Hematopoietic multipotent progenitor cell treated with erythropoietin and hydrocortisone succinate and interleukin-3 and kit ligand, for 6 days (in vitro differentiated cells): Measurements from ENCODE around the gene CLSTN2.

ENCODE experiments used
- DNase-seq: peaks from one replicate; pipeline ENCODE4 v3.0.0-alpha.2; 2015

CLSTN2 gene

DNA sequence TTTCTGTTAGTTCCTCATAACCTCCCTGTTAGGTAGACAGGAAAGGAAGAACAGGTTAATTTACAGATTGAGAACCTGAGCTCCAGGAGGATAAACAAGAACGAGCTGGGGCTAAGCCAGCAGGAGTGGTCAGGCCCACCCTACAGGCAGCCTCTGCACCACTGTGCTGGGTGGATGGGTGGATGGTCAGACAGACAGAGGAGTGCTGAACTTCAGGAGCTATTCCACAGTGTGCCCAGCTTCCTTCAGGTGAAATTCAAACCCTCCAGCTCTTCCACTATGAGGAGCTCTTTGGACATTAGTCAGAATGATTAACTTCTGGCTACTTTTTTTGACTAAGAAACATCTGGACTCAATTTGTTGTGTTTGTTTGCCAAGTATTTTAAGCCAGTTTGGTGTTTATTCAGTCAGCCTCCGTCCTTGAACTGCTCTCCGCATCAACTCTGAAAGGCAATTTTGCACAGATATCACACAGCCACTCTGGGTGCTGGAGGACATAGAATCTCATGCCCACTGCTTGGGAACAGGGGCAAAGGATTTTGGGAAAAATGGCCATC, 361.9 kb downstream of the CLSTN2 start:
- DNase-seq = no peak

DNA sequence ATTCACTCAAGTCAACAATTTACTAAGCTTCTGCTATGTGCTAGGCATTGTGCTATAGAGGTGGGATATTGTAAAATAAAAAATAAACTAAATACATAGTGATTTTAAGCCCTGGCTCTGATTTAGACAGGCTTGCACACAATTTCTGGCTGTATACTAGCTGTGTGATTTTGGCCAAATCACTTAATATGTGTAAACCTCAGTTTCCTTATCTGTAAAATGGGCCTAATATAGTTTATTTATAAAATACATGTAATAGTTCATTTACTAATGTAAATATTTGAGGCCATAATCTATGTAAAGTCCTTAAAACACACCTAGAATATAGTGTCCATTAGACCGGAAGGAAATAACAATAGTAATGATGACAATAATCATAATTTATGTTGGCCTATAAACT, 363.1 kb downstream of the CLSTN2 start:
- no peak for DNase-seq

DNA sequence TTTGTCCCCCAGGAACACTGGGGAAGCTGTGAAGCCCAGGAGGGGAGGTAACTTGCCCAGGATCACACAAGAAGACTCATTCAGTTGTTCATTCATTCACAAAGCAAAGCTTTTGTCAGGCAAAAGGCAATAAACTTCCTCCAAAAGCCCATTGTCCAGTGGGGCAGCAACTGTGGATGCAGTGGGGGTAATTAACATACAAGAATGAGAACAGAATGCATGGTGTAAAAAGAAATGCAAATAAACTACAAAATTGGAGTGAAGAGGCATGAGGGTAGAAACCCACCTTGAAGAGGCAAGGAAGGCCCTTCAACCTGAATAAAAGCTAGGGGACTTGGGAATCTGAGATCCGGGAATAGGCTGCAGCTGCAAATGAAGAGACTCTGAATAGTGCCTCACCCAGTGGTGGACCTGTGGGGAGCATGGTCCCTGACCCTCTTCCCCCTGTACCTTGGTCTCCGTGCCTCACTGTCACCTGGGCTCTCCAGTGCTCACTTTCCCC, 363.6 kb downstream of the CLSTN2 start:
- no peak for DNase-seq

- DNase-seq = no peak
Observed at GRCh38 chr3:140303875-140304274, 368.9 kb downstream of the CLSTN2 start.

GRCh38 chr3:140308535-140308934, 373.6 kb downstream of the CLSTN2 start:
- DNase-seq = no peak

GRCh38 chr3:140311428-140311827, 376.4 kb downstream of the CLSTN2 start:
- DNase-seq = no peak

DNA sequence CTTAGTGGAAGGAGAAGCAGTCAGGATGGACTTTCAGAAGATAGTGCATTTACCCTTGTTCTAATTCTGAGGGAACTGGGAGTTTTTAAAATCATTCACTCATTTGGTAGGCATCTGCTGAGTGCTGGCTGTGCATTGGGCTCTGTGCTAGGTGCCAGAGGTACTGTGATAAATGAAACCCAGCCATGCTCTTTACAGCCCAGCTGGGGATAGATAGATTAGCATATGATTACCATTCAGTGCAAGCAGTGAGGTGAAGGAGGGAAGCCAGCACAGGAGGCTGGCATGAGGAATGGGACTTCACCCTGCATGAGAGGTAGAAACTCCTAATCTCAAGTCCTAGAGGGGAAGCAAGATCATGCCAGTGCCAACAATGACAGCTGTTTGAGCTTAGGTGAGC, 381.0 kb downstream of the CLSTN2 start:
- DNase-seq = no peak

DNA sequence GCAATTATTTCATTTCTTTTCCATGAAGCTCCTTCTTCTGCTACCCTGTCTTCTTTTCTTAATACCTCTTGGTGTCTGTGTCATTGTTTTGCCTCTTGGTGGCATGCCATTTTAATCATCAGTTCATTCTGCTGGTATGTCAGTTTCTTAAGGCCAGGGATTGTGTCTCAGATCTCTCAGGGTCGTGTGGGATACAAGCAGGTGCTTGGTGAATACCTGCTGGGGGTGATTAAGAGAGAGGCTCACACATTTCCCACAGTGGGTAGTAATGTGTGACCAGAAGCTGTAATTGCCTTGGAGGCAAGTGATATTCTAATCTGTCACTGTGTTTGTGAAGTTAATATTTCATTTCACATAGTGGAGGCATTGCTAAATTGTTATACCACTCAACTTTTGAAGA, 381.5 kb downstream of the CLSTN2 start:
- DNase-seq = no peak

DNA sequence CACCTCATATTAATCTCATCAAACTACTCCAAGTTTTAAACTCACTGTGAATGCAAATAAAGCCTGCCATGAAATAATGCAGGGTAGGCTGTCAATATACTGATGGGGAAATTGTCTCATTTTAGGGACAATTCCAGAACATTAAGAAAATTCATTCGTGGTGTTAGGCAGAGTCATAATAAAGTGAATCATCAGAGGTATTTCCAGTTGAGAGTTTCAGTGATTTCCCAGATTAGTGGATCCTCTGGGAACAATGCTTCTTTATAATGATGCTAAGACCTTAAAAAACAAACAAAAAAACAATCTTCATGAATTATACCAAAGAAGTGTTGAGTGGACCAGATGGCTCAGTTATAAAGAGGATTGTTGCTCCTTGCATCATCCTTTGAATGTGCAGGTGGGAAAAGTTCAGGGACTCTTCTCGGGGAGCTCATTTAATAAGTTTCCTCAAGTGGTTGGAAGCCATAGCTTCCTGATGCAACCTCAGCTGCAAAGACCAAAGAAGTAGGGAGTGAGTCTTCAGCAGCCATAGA, 381.9 kb downstream of the CLSTN2 start:
- no peak for DNase-seq

DNA sequence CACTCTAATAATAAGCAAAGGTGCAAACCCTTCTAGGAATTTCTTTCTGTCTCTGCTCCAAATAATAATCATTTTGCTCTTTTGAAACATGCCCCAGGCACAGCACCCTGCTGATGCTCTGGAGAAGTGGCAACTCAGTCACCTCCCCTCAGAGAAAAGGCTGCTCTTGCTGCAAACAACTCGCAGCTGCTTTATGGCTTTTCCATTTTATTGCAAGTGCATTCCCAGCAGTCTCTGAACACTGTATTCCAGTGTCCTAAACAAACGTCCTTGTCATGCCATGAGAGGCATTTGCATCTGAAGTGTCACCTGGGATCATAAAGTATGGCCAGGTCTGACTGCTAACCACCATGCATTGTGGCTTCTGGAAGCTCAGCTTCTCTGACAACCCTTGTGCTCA, 384.8 kb downstream of the CLSTN2 start:
- DNase-seq = no peak

- no peak for DNase-seq
Observed at GRCh38 chr3:140323561-140323960, 388.6 kb downstream of the CLSTN2 start.

GRCh38 chr3:140332131-140332530, 397.1 kb downstream of the CLSTN2 start:
- no peak for DNase-seq

DNA sequence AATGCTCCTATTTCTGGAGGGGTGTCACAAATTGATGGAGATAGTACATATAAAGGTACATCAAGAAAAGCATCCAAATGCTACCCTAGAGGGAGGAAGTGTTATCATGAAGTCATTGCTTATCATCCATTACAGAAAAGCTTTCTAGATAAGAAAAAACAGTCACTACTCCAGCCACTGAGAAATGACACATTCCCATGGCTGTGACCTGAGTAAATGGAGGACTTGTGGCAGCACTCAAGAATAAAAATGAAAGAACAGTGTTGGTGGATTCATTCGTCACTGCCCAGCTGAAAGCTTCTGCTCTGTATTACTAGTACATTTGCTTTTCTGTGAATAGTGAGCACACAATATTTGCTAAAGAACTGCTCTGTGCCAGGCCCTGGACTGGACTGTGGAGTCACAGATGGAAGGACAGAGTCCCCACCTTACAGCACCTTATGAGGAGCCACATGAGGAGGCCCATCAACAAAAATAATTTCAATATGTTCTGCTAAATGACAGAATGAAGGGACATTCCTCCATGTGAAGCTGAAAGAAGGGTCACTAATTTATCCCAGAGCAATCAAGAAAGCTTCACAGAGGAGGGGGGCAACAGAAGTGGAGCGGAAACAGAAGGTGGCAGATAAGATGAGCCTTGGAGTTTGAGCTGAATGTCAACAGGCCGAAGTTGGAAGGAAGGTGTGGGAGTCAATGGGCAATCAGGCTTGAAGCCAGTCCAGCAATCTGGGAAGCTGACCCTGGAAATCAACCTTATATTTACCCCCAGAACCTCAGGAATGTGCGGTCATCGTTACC, 399.3 kb downstream of the CLSTN2 start:
- no peak for DNase-seq

DNA sequence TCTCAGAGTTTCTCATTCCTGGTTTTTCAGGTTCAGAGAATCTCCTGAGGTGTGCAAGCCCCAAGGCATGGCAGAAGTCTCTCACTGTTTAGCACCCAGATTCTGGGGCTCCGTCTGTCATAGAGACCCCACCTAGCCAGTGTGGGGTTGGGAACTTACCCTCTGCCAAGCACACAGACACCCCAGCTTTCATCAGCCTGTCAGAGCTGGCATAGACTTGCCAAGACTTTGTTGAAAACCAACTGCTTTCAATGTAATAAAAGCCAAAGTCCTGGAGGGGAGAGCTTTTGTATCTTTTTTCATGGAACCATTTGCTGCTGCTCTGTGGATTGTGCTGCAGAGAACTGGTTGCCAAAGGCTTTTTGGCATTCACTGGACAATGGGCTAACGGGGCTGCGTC, 401.5 kb downstream of the CLSTN2 start:
- no peak for DNase-seq

DNA sequence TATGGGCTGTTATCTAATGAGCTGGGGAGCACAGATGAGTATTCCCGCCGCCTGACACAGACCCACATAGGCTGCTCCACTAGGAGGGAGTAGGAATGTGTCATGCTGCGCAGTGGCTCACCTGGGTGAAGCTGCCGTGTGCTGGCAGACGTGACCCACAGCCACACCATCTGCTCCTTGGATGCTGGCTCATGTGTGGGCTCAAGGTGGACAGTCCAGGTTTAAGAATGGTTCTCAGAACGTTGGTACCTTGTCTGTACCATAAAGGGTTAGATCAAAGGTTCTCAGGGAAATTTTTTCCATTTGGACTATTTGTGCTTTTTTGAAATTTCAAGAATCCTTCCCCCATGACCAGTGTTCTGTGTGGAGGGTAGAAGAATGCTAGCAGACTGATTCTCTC, 403.9 kb downstream of the CLSTN2 start:
- no peak for DNase-seq

DNA sequence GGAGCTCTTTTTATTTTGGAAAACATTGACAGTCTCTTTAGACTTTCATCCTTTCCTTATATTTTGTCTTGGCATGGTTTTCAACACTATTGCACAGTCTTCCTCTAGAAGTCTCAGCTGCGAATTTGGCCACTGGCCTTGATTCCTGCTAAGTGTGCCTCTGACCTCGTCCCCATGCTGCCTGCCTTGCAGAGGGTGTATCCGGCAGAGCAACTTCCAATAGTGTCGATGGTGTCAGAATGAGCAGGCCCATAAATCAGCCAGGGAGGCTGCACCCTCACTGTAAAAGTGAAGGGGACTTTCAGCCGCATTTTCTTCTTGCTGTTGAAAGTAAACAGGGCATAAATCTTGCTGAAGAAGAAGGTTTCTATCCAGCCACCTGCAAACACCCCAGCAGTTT, 406.2 kb downstream of the CLSTN2 start:
- no peak for DNase-seq

DNA sequence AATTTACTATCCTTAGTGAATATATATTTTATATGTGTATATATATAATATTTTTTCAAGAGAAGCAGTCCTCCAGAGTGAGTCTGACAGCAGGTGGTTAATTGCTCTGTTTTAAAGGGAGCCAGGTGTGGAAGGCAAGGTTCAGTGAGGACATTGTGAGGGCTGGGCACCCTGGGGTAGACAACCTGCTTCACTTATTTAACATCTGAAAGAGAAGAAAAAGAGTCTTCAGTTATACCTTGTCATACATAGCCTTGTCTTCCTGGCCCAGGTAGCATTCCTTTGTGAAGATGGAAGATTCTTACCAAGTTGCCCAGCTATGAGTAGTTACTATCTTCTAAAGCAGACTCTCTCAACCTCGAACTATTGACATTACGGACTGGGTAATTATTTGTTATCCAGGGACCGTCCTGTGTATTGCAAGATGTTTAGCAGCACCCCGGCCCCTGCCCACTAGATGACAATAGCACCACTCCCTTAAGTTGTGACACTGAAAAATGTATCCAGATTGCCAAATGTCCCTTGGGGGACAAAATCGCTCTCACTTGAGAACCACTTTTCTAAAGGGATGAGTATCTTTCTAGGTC, 406.9 kb downstream of the CLSTN2 start:
- DNase-seq = no peak

- DNase-seq = no peak
Observed at GRCh38 chr3:140342668-140343067, 407.7 kb downstream of the CLSTN2 start.

DNA sequence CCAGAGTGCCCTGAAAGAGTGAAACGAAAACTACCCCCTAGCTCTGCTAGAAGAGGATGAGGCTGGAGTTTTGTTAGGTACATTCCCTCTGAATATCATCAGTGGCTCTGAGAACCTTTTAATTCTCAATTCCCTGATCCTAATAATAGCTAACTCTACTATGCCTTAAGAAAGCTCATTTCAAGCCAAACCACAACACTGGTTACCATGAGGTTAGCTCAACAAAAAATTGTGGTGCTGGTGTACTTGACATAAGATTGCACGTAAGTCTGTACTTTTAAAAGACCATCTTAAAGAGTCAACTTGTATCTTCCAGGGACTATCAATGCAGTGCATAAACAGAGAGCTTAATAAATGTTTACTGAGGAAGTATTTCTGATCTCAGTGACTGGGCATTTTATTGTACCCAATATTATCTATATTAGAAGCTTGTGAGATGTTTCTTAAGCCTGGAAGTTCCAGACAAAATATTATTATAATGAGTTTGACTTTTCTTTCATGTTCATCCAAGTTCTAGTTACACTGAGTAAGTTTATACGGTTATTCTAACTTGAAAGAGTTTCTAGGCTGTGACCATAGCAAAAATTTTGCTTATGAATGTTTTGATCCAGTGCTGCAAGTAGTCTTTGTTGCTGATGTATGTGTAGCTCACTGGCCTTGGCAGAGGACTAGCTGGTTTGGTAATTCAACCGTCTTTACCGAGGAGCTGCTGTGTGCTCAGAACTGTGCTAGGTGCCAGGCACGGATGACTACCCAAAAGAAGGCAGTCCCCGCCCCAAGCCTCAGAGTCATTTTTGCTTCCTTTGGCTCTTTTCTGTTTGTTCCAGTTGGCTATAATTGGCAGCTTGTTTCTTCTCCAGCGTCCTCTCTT, 408.5 kb downstream of the CLSTN2 start:
- DNase-seq = no peak

GRCh38 chr3:140344082-140344454, 409.1 kb downstream of the CLSTN2 start:
- DNase-seq = no peak

DNA sequence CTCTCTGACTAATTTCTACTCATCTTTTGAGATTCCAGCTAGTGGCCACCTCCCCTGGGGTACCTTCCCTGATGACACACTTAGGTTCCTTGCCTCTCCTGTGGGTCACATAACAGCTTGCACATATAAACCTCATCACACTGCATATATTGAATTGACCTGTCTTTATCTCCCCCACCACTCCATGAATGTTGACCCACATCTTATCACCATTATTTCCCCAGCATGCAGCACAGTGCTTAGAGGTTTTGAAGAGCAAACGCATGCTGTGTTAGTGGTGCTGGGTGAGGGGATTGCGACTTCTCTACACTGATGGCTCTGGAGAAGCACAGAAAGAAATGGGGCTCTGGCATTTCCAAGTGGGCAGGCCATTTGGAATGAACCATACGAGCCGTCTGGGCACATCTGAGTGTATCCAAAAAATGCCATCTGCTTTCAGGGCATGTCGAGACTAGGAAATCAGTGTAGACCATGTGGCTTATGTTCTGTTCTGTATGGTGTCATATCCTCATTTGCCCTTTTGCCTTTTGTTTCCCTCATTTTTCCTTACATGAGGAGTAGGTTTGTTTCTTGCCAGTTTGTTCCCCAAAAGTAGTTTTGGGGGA, 409.7 kb downstream of the CLSTN2 start:
- DNase-seq = no peak

GRCh38 chr3:140347151-140347550, 412.2 kb downstream of the CLSTN2 start:
- no peak for DNase-seq

DNA sequence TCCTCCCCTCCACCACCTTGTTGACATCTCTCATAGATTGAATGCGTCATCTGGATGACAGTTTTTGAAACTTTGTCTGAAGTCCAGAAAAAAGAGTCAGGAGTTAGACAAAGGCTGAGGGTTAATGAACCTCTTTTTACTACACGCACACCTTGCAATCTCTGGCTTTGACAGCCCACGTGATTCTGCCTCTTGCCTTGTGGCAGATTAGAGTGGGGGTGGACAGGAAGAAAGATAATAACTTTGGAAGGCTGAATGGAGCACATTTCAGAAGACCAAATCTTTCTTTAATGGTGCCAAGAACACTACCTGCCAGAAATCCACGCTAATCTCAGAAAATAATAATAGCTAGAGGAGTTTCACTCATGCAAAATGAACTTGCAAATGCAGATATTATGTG, 415.0 kb downstream of the CLSTN2 start:
- no peak for DNase-seq
